H1 (cell line): Measurements from ENCODE around the gene SLC4A1. TPM values are rescaled to one million over a fixed set of nuclear protein-coding genes. Genes with fewer than 3 reads are reported as not detected.

Experiments used
- CTCF ChIA-PET: fragments of 300-600 bp; sonication (Branson Sonifier 250); formaldehyde crosslinking; loops from one replicate; lab custom pipeline; 2021; ENCODE audit not compliant: partially characterized antibody; lab: Charles Lee
- POLR2A ChIA-PET: fragments of 300-600 bp; sonication (Branson Sonifier 250); formaldehyde crosslinking; loops from one replicate; lab custom pipeline; 2021; ENCODE audit warnings: inconsistent platforms; ENCODE audit not compliant: partially characterized antibody; lab: Charles Lee
- DNase-seq, 2 experiments: peaks; one replicate each; pipeline versions ENCODE4 v3.0.0 to v3.0.0-alpha.2; 2010 to 2022; ENCODE audit warnings: low spot score in 2 of 2, low read depth in 1 of 2, mixed read lengths in 1 of 2
- FAIRE-seq: peaks from 2 replicates; lab custom pipeline; 2011; peaks lifted over from hg19 to GRCh38; lab: Jason Lieb, UNC
- H2AFZ ChIP-seq: 2 replicates; pipeline ENCODE4 v1.8.1; 2012; ENCODE audit warnings: low read length, inconsistent platforms
- H2AK5ac ChIP-seq: 2 replicates; pipeline ENCODE4 v1.6.1; 2013; ENCODE audit warnings: low read depth, low read length
- H2BK120ac ChIP-seq: replicated peaks from 2 replicates; pipeline ENCODE3; 2013; ENCODE audit warnings: low read depth, low read length, inconsistent platforms
- H2BK12ac ChIP-seq: 2 replicates; pipeline ENCODE4 v1.6.1; 2013; ENCODE audit warnings: low read depth, low read length
- H2BK15ac ChIP-seq: 2 replicates; pipeline ENCODE4 v1.6.1; 2013; ENCODE audit warnings: low read length
- H2BK20ac ChIP-seq: 2 replicates; pipeline ENCODE4 v1.6.1; 2013; ENCODE audit warnings: low read length
- H2BK5ac ChIP-seq: 2 replicates; pipeline ENCODE4 v1.6.1; 2013; ENCODE audit warnings: low read depth, low read length
- H3K14ac ChIP-seq: 2 replicates; pipeline ENCODE4 v1.6.1; 2013; ENCODE audit warnings: inconsistent platforms; ENCODE audit not compliant: insufficient read length
- H3K18ac ChIP-seq: 2 replicates; pipeline ENCODE4 v1.6.1; 2013; ENCODE audit warnings: low read length; ENCODE audit errors: extremely low read depth
- H3K23ac ChIP-seq: 2 replicates; pipeline ENCODE4 v1.6.1; 2013; ENCODE audit warnings: inconsistent platforms; ENCODE audit not compliant: insufficient read length
- H3K23me2 ChIP-seq: 2 replicates; pipeline ENCODE4 v1.6.1; 2013; ENCODE audit warnings: low read depth, low read length
- H3K27ac ChIP-seq: 2 replicates; pipeline ENCODE4 v1.6.1; 2011; ENCODE audit warnings: low read depth, low read length, inconsistent platforms
- H3K27me3 ChIP-seq, 4 experiments: replicated peaks in 1 of 4; 1 replicate in 1 of 4; 2 replicates in 3 of 4; pipeline versions ENCODE4 v1.6.1 to v1.8.1; 2011 to 2013; ENCODE audit warnings: low read length in 3 of 4, mild to moderate bottlenecking in 3 of 4, inconsistent platforms in 2 of 4, mixed read lengths in 2 of 4, moderate library complexity in 1 of 4; ENCODE audit not compliant: control insufficient read depth in 3 of 4, insufficient read depth in 3 of 4; ENCODE audit errors: extremely low read depth in 1 of 4
- H3K36me3 ChIP-seq, 4 experiments: 2 replicates each; pipeline versions ENCODE4 v1.6.1 to v1.8.1; 2011 to 2013; ENCODE audit warnings: mild to moderate bottlenecking in 4 of 4, low read length in 3 of 4, moderate library complexity in 2 of 4, control low read depth in 1 of 4, inconsistent platforms in 1 of 4; ENCODE audit not compliant: insufficient read depth in 4 of 4, control insufficient read depth in 2 of 4
- H3K4ac ChIP-seq: replicated peaks from 2 replicates; pipeline ENCODE3; 2013; ENCODE audit warnings: low read length, low read depth, mixed read lengths, inconsistent platforms; ENCODE audit not compliant: insufficient read length
- H3K4me1 ChIP-seq, 4 experiments: replicated peaks in 1 of 4; 1 replicate in 1 of 4; 2 replicates in 3 of 4; pipeline versions ENCODE4 v1.6.1 to v1.8.1; 2011 to 2013; ENCODE audit warnings: low read length in 3 of 4, inconsistent platforms in 2 of 4, mixed read lengths in 1 of 4; ENCODE audit not compliant: insufficient read depth in 4 of 4, control insufficient read depth in 3 of 4
- H3K4me2 ChIP-seq, 2 experiments: 2 replicates each; pipeline versions ENCODE4 v1.6.1 to v1.8.1; 2011 to 2013; ENCODE audit warnings: low read depth in 2 of 2, low read length in 2 of 2, control low read depth in 1 of 2, inconsistent platforms in 1 of 2, mild to moderate bottlenecking in 1 of 2; ENCODE audit not compliant: insufficient read depth in 1 of 2
- H3K4me3 ChIP-seq, 4 experiments: fragments of 200-600, 300-600 bp in 1 of 4; sonication (generic), shearing (Covaris generic), sonication (Bioruptor Twin) in 1 of 4; 2 replicates each; pipeline versions ENCODE4 v1.5.1 to v1.8.1; 2011 to 2016; ENCODE audit warnings: low read length in 4 of 4, low read depth in 3 of 4, control low read depth in 2 of 4, inconsistent platforms in 2 of 4, mild to moderate bottlenecking in 2 of 4, mixed read lengths in 1 of 4, moderate library complexity in 1 of 4; ENCODE audit not compliant: insufficient read depth in 2 of 4; ENCODE audit errors: extremely low read depth in 1 of 4
- H3K56ac ChIP-seq: replicated peaks from 2 replicates; pipeline ENCODE3; 2013; ENCODE audit warnings: low read depth, mild to moderate bottlenecking, mixed read lengths, low read length, inconsistent platforms; ENCODE audit not compliant: insufficient read length
- H3K79me1 ChIP-seq: 2 replicates; pipeline ENCODE4 v1.6.1; 2013; ENCODE audit warnings: low read depth, low read length, control low read depth
- H3K79me2 ChIP-seq, 2 experiments: 2 replicates each; pipeline versions ENCODE4 v1.6.1 to v1.8.1; 2012 to 2013; ENCODE audit warnings: low read length in 2 of 2, mild to moderate bottlenecking in 2 of 2, inconsistent platforms in 1 of 2; ENCODE audit not compliant: insufficient read depth in 2 of 2, control insufficient read depth in 1 of 2
- H3K9ac ChIP-seq, 4 experiments: replicated peaks in 1 of 4; 1 replicate in 1 of 4; 2 replicates in 3 of 4; pipeline versions ENCODE4 v1.6.1 to v1.8.1; 2011 to 2013; ENCODE audit warnings: low read depth in 3 of 4, low read length in 3 of 4, control low read depth in 2 of 4, mild to moderate bottlenecking in 2 of 4, moderate library complexity in 2 of 4, inconsistent platforms in 1 of 4; ENCODE audit errors: extremely low read depth in 1 of 4
- H3K9me3 ChIP-seq, 2 experiments: 2 replicates each; pipeline versions ENCODE4 v1.6.1 to v1.8.1; 2012 to 2013; ENCODE audit warnings: mild to moderate bottlenecking in 2 of 2, moderate library complexity in 2 of 2, control low read depth in 1 of 2, inconsistent platforms in 1 of 2, low read depth in 1 of 2, low read length in 1 of 2, mixed read lengths in 1 of 2; ENCODE audit not compliant: insufficient read depth in 2 of 2
- H4K20me1 ChIP-seq, 2 experiments: replicated peaks in 1 of 2; 2 replicates each; pipeline versions ENCODE3 to v1.8.1; 2011 to 2013; ENCODE audit warnings: inconsistent platforms in 2 of 2, low read length in 2 of 2, mild to moderate bottlenecking in 1 of 2; ENCODE audit not compliant: insufficient read depth in 2 of 2, control insufficient read depth in 1 of 2
- H4K5ac ChIP-seq: 2 replicates; pipeline ENCODE4 v1.6.1; 2013; ENCODE audit warnings: low read length, low read depth, mixed read lengths, inconsistent platforms; ENCODE audit not compliant: insufficient read length
- H4K8ac ChIP-seq: 2 replicates; pipeline ENCODE4 v1.8.0; 2013; ENCODE audit warnings: mild to moderate bottlenecking, moderate library complexity, low read length, inconsistent platforms; ENCODE audit not compliant: insufficient read depth; ENCODE audit errors: extremely low read depth
- H4K91ac ChIP-seq: replicated peaks from 2 replicates; pipeline ENCODE3; 2013; ENCODE audit warnings: low read length, mixed read lengths, inconsistent platforms; ENCODE audit not compliant: insufficient read length
- BACH1 ChIP-seq: IDR thresholded peaks from 2 replicates; pipeline ENCODE4 v1.6.1; 2012; ENCODE audit warnings: low read length, improper control_type of control experiment
- CREB1 ChIP-seq: IDR thresholded peaks from 2 replicates; pipeline ENCODE4 v1.6.1; 2012; ENCODE audit warnings: inconsistent platforms
- EZH2 ChIP-seq: fragments of 200-600 bp; sonication (generic); IDR thresholded peaks from 2 replicates; pipeline ENCODE4 v1.7.1; 2012; ENCODE audit warnings: low read depth, mild to moderate bottlenecking, moderate library complexity, low read length, inconsistent platforms; ENCODE audit not compliant: severe bottlenecking
- JUN ChIP-seq: IDR thresholded peaks from 2 replicates; pipeline ENCODE4 v1.6.1; 2011; ENCODE audit warnings: low read depth, mild to moderate bottlenecking, improper control_type of control experiment, low read length
- NRF1 ChIP-seq: IDR thresholded peaks from 2 replicates; pipeline ENCODE4 v1.6.1; 2011; ENCODE audit warnings: mild to moderate bottlenecking, low read depth, low read length, improper control_type of control experiment
- POU5F1 ChIP-seq: IDR thresholded peaks from 2 replicates; pipeline ENCODE4 v1.6.1; 2011; ENCODE audit warnings: low read depth, mild to moderate bottlenecking, low read length, moderate library complexity
- TBP ChIP-seq: IDR thresholded peaks from 2 replicates; pipeline ENCODE4 v1.6.1; 2011; ENCODE audit warnings: low read depth, low read length, improper control_type of control experiment
- TCF12 ChIP-seq: IDR thresholded peaks from 2 replicates; pipeline ENCODE4 v1.6.1; 2011; ENCODE audit warnings: low read depth, mild to moderate bottlenecking, low read length
- WGBS, 2 experiments: shearing (Covaris generic) in 1 of 2; methylation state at CpG; one replicate each; pipeline versions ENCODE4 v1.1.6 to v1.1.7; 2013 to 2015; ENCODE audit warnings: low lambda C conversion rate in 2 of 2, mixed read lengths in 2 of 2, inconsistent platforms in 1 of 2, low coverage in 1 of 2, missing lambda C conversion rate in 1 of 2; ENCODE audit not compliant: insufficient replicate concordance in 2 of 2, insufficient coverage in 1 of 2, insufficient read length in 1 of 2; ENCODE audit errors: extremely low coverage in 1 of 2, missing lambda C conversion rate in 1 of 2; 5-methylcytosine and 5-hydroxymethylcytosine counted together
- polyA plus RNA-seq, 7 experiments: library from polyadenylated mRNA; depleted of rRNA in 3 of 7; stranded (reverse) in 5 of 7; unstranded in 2 of 7; fragments of >200 nt in 5 of 7; fragments of 200-250 nt in 2 of 7; gene quantifications; 1 replicate in 5 of 7; 2 replicates in 1 of 7; 4 replicates in 1 of 7; pipeline versions ENCODE4 v1.2.1 to v1.2.3, GENCODE V29; 2011 to 2013; ENCODE audit warnings: missing spikeins in 2 of 7, mixed read lengths in 2 of 7
- total RNA-seq: library from RNA; stranded (reverse); fragmentation: NEBNext Ultra II Directional; extraction: Animal tissue kit (Norgen Biotek cat#: 25700); gene quantifications from 2 replicates; pipeline ENCODE4 v1.2.1, GENCODE V29; 2021

Gene SLC4A1
- total and polyA plus RNA-seq, 2 of the 8 experiments (the other 6 are each of a cell fraction or from before 2014, with no cell fraction given): 0.08 TPM; not detected in 1

GRCh38 chr17:44253006-44253405 lies 14.9 kb downstream of the SLC4A1 start:
- no peak overlapping the region for H4K8ac ChIP-seq
- H2BK5ac ChIP-seq: no peak overlapping the region
- POLR2A ChIA-PET: interaction anchor here (0.9 kb wide), 1 partner anchor 33 kb away, joined by 3 read pairs; the partner anchor contains the start of gene UBTF
- peaks cover 0 to 2% (median 0%) of the 10 kb centered on the region in 4 experiments; a peak in 1 of 7 replicates for H3K4me1 ChIP-seq
- no peak overlapping the region for H3K4ac ChIP-seq
- H3K4me3 ChIP-seq: no peak overlapping the region
- H3K23ac ChIP-seq: no peak overlapping the region
- FAIRE-seq (no peak), DNase-seq (no peak)
- no peak overlapping the region for H2BK20ac ChIP-seq
- no peak overlapping the region for H2AFZ ChIP-seq
- peaks cover 4% of the 10 kb centered on the region; the same call in 1 of the 2 replicates for H3K23me2 ChIP-seq
- H4K5ac ChIP-seq: no peak overlapping the region
- no peak overlapping the region for H2BK120ac ChIP-seq
- no peak overlapping the region for H3K4me2 ChIP-seq
- H3K14ac ChIP-seq: no peak overlapping the region
- no peak overlapping the region for H3K18ac ChIP-seq
- no peak overlapping the region for H4K91ac ChIP-seq
- no peaks in the 10 kb centered on the region for H3K27me3 ChIP-seq
- TF ChIP-seq TCF12 (no peak), POU5F1 (no peak), EZH2 (no peak), JUN (no peak), TBP (no peak), CREB1 (no peak), NRF1 (no peak), BACH1 (no peak)
- H2BK12ac ChIP-seq: no peak overlapping the region
- H3K79me1 ChIP-seq: no peaks in the 10 kb centered on the region
- CTCF ChIA-PET: interaction anchor here (0.6 to 2.6 kb wide), 3 partner anchors 19 to 36 kb away, joined by 3 to 7 read pairs (median 3); no protein-coding TSS in a partner anchor
- WGBS, 2 experiments: 88% methylated on average over 8 of the region's 14 CpGs; no CpG with 5 or more reads in 1 of the 2 experiments
- H3K9me3 ChIP-seq: no peaks in the 10 kb centered on the region
- no peak overlapping the region for H3K56ac ChIP-seq
- no peaks in the 10 kb centered on the region for H3K79me2 ChIP-seq
- no peak overlapping the region for H3K9ac ChIP-seq
- H4K20me1 ChIP-seq: no peaks in the 10 kb centered on the region
- no peak overlapping the region for H2BK15ac ChIP-seq
- no peak overlapping the region for H3K27ac ChIP-seq
- no peak overlapping the region for H2AK5ac ChIP-seq
- H3K36me3 ChIP-seq: no peaks in the 10 kb centered on the region
